Measurements from ENCODE around the gene PLBD1. TPM values are rescaled to one million over a fixed set of nuclear protein-coding genes. Genes with fewer than 3 reads are reported as not detected.

The PLBD1 gene
- total and polyA plus RNA-seq, 10 donors = 3.1 to 83.2 (median 29.5) TPM

DNA sequence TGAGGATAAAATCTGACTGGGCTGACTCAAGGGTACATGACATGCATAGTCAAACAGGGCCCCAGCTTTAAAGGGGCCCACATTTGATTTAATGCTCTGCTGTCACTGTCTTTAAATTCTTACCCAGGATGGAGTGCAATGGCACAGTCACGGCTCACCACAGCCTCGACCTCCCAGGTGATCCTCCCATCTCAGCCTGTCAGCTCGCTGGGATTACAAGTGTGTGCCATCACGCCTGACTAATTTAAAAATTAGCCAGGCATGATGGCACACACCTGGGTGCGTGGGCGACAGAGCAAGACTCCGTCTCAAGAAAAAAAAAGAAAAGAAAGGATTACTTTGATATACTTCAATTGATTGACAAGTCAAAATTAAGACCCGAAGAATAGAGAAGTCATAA is 9.2 kb upstream of the PLBD1 start:
- no peak overlapping the region for H3K4me3 ChIP-seq
- 54 to 62% (median 56%) methylated on average over 8 of the region's 8 CpGs for WGBS, 5 donors
- H3K4me1 ChIP-seq = peaks cover 0 to 43% (median 15%) of the 10 kb centered on the region in 6 donors
- no peak for DNase-seq
- peak overlapping the region in 6 of 8 donors; percentile 25 to 73 (median 43) for H3K27ac ChIP-seq
- no peaks in the 10 kb centered on the region for H3K9me3 ChIP-seq
- no peak for TF ChIP-seq POLR2A (IDR thresholded peaks at IDR 0.05)
- intact Hi-C loops (cut with DNase I; ENCODE audit: low total_unique reads) = no loop called here
- H3K27me3 ChIP-seq (replicated peaks in 1 of 7) = no peaks in the 10 kb centered on the region
- no peaks in the 10 kb centered on the region for H3K36me3 ChIP-seq

DNA sequence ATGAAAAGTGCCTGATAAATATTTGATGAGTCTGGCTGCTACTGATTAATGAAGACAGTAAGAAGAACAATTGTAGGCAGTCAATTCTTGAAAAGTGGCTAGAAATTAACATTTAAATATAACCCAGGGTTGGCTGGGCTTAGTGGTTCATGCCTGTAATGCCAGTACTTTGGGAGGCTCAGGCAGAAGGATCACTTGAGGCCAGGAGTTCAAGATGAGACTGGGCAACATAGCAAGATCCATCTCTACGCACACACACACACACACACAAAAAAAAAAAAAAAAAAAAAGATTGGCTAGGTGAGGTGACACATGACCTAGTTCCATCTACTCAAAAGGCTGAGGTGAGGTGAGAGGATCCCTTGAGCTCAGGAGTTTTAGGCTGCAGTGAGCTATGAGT is 7.9 kb upstream of the PLBD1 start:
- TF ChIP-seq, protein P1, sequence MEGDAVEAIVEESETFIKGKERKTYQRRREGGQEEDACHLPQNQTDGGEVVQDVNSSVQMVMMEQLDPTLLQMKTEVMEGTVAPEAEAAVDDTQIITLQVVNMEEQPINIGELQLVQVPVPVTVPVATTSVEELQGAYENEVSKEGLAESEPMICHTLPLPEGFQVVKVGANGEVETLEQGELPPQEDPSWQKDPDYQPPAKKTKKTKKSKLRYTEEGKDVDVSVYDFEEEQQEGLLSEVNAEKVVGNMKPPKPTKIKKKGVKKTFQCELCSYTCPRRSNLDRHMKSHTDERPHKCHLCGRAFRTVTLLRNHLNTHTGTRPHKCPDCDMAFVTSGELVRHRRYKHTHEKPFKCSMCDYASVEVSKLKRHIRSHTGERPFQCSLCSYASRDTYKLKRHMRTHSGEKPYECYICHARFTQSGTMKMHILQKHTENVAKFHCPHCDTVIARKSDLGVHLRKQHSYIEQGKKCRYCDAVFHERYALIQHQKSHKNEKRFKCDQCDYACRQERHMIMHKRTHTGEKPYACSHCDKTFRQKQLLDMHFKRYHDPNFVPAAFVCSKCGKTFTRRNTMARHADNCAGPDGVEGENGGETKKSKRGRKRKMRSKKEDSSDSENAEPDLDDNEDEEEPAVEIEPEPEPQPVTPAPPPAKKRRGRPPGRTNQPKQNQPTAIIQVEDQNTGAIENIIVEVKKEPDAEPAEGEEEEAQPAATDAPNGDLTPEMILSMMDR (IDR thresholded peaks at IDR 0.05 in 8 of 11, conservative IDR thresholded peaks at IDR 0.05 in 3 of 11) = no peak
- TF ChIP-seq POLR2A (IDR thresholded peaks at IDR 0.05) (no peak), POLR2AphosphoS5 (IDR thresholded peaks at IDR 0.05) (no peak)
- H3K4me1 ChIP-seq = peaks cover 0 to 43% (median 15%) of the 10 kb centered on the region in 6 donors
- 83 to 100% (median 96%) methylated on average over 1 of the region's 1 CpG for WGBS, 5 donors
- intact Hi-C loops (cut with DNase I; ENCODE audit: low total_unique reads) = no loop called here
- no peak overlapping the region for H3K4me3 ChIP-seq
- no peaks in the 10 kb centered on the region for H3K36me3 ChIP-seq
- DNase-seq = no peak
- no peaks in the 10 kb centered on the region for H3K9me3 ChIP-seq
- no peaks in the 10 kb centered on the region for H3K27me3 ChIP-seq (replicated peaks in 1 of 7)
- peak overlapping the region in 4 of 8 donors; percentile 20 to 73 (median 50) for H3K27ac ChIP-seq

DNA sequence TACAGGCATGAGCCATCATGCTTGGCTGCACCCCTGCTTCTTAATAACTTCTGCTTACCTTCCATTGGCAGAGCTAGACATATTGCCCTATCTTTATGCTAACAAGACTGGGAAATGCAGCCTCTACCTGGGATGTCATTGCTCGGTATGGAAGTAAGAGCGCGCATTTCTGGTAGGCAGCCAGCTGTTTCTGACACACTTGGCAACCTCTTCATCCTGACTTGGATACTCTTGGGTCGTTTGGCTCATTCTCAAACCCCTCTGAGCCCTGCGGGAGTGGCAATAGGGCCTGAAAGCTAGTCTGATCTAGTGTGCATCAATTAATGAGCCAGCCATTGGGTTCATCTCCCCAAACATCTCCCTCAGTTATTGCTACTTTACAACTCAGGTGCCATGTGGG is 5.4 kb upstream of the PLBD1 start:
- H3K27me3 ChIP-seq (replicated peaks in 1 of 7) = peaks cover 0 to 8% (median 0%) of the 10 kb centered on the region in 7 donors
- intact Hi-C loops (cut with DNase I; ENCODE audit: low total_unique reads) = no loop called here
- no peak overlapping the region for H3K4me3 ChIP-seq
- H3K4me1 ChIP-seq = peaks cover 0 to 44% (median 12%) of the 10 kb centered on the region in 6 donors
- TF ChIP-seq, protein P1 (IDR thresholded peaks at IDR 0.05 in 8 of 11, conservative IDR thresholded peaks at IDR 0.05 in 3 of 11) = no peak
- TF ChIP-seq POLR2AphosphoS5 (IDR thresholded peaks at IDR 0.05) = no peak
- no peak for TF ChIP-seq POLR2A (IDR thresholded peaks at IDR 0.05)
- no peaks in the 10 kb centered on the region for H3K9me3 ChIP-seq
- H3K27ac ChIP-seq = no peak overlapping the region
- DNase-seq = no peak
- no peaks in the 10 kb centered on the region for H3K36me3 ChIP-seq
- 86 to 96% (median 93%) methylated on average over 5 of the region's 5 CpGs for WGBS, 5 donors

DNA sequence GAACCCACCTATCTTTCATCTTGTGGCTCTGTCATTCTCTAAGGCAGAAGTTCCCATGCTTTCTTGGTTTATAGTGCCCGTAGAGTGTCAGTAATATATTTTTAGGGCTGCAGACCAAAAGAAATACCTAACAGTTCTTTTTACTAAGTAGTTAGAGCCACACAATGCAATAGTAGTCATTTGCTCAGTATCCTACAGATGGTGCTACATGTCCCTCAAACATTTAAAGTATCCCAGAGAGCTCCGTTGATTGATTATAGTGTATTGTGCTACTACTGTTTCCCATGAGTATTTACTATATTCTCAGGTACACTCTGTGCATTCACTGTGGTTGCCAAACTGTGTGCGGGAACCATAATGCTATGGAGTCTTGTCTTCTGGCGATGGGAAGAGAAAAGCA is 4.7 kb upstream of the PLBD1 start:
- peaks cover 0 to 15% (median 4%) of the 10 kb centered on the region in 7 donors for H3K27me3 ChIP-seq (replicated peaks in 1 of 7)
- WGBS, 5 donors = 71 to 83% (median 81%) methylated on average over 4 of the region's 4 CpGs
- no peaks in the 10 kb centered on the region for H3K9me3 ChIP-seq
- no peak overlapping the region for H3K27ac ChIP-seq
- no peak for DNase-seq
- H3K4me3 ChIP-seq = no peak overlapping the region
- H3K36me3 ChIP-seq = no peaks in the 10 kb centered on the region
- intact Hi-C loops (cut with DNase I; ENCODE audit: low total_unique reads) = no loop called here
- TF ChIP-seq POLR2AphosphoS5 (IDR thresholded peaks at IDR 0.05) = no peak
- TF ChIP-seq, protein P1 (IDR thresholded peaks at IDR 0.05 in 8 of 11, conservative IDR thresholded peaks at IDR 0.05 in 3 of 11) = peak in 1 of 11 experiments; percentile 21
- H3K4me1 ChIP-seq = peaks cover 0 to 44% (median 15%) of the 10 kb centered on the region in 6 donors

DNA sequence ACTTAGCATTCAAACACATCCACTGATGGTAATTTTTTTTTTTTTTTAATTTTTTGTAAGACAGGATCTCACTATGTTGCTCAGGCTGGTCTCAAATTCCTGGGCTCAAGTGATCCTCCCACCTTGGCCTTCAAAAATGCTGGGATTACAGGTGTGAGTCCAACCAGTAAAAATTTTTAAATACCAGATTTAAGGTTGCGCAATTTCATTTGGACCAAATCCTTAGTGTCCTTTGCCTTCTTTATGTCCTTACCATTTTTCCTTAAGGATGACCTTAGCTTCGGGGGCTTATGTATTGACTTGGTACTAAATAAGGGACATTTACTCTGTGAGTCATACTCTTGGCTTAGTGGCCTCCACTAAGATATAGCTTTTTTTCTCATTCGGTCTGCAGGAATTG is 4.1 kb upstream of the PLBD1 start:
- Histone ChIP-seq H3K9me3 (no peaks in the 10 kb centered on the region), H3K4me1 (peaks cover 0 to 44% (median 12%) of the 10 kb centered on the region in 6 donors), H3K36me3 (no peaks in the 10 kb centered on the region), H3K27ac (no peak overlapping the region), H3K27me3 (replicated peaks in 1 of 7) (peaks cover 0 to 21% (median 7%) of the 10 kb centered on the region in 7 donors), H3K4me3 (no peak overlapping the region)
- DNase-seq = no peak
- TF ChIP-seq, protein P1 (IDR thresholded peaks at IDR 0.05 in 8 of 11, conservative IDR thresholded peaks at IDR 0.05 in 3 of 11) = no peak
- TF ChIP-seq POLR2AphosphoS5 (IDR thresholded peaks at IDR 0.05) (no peak), POLR2A (IDR thresholded peaks at IDR 0.05) (no peak)
- WGBS, 5 donors = 91 to 97% (median 96%) methylated on average over 3 of the region's 3 CpGs
- intact Hi-C loops (cut with DNase I; ENCODE audit: low total_unique reads) = no loop called here

Measured in spleen (tissue), 11 donors.